Duodenal mucosa (tissue), 2 donors: ENCODE data around the gene PIK3CG.
"Not testable (repeated sequence)": the region's sequence is repeated elsewhere in the genome, so short reads cannot be mapped to it uniquely, and the experiment has no call there.

Experiments
- H3K27ac ChIP-seq: one replicate; pipeline ENCODE4 v1.7.0; 2013; ENCODE audit warnings: low read depth, low read length
- H3K27me3 ChIP-seq, 2 donors: one replicate each; pipeline ENCODE4 v1.7.0; 2013; ENCODE audit warnings: low read length in 2 of 2, control low read depth in 1 of 2; ENCODE audit not compliant: insufficient read depth in 2 of 2, control insufficient read depth in 1 of 2
- H3K36me3 ChIP-seq, 2 donors: one replicate each; pipeline ENCODE4 v1.7.0; 2013; ENCODE audit warnings: low read length in 2 of 2, control low read depth in 1 of 2; ENCODE audit not compliant: insufficient read depth in 2 of 2, control insufficient read depth in 1 of 2
- H3K4me1 ChIP-seq, 2 donors: one replicate each; pipeline ENCODE4 v1.7.0; 2013; ENCODE audit warnings: low read length in 2 of 2, control low read depth in 1 of 2; ENCODE audit not compliant: insufficient read depth in 2 of 2, control insufficient read depth in 1 of 2
- H3K4me3 ChIP-seq, 2 donors: one replicate each; pipeline ENCODE4 v1.7.0; 2013; ENCODE audit warnings: low read length in 2 of 2, low read depth in 1 of 2
- H3K9ac ChIP-seq, 2 donors: one replicate each; pipeline ENCODE4 v1.7.0; 2013; ENCODE audit warnings: low read length in 2 of 2, low read depth in 1 of 2
- H3K9me3 ChIP-seq, 2 donors: one replicate each; pipeline ENCODE4 v1.7.0; 2013; ENCODE audit warnings: low read length in 2 of 2, control low read depth in 1 of 2; ENCODE audit not compliant: control insufficient read depth in 1 of 2

PIK3CG gene

DNA sequence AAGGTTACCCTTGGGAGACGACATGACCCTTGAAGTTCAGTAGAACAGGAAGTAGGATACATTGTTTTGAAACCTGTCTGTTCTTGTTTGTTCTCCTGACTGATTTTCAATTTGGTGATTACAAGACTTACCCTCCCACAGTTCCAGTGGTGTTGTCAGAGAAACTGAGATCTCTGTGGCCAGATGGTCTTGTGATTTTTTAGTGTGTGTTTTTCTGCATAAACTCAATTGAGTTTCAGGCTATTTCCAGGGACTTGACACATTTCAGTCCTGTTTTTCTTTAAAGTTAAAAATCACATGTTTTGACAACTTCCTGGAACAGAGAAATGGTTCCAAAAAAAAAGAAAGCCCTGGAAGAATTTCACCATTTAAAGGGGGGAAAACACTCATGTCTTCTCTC, 22.3 kb downstream of the PIK3CG start:
- H3K9me3 ChIP-seq = no peaks in the 10 kb centered on the region
- H3K4me3 ChIP-seq = no peak overlapping the region
- no peak overlapping the region for H3K9ac ChIP-seq
- no peak overlapping the region for H3K27ac ChIP-seq
- H3K36me3 ChIP-seq = peaks cover 5 to 14% of the 10 kb centered on the region in 2 donors
- H3K27me3 ChIP-seq = no peaks in the 10 kb centered on the region
- H3K4me1 ChIP-seq = no peaks in the 10 kb centered on the region

DNA sequence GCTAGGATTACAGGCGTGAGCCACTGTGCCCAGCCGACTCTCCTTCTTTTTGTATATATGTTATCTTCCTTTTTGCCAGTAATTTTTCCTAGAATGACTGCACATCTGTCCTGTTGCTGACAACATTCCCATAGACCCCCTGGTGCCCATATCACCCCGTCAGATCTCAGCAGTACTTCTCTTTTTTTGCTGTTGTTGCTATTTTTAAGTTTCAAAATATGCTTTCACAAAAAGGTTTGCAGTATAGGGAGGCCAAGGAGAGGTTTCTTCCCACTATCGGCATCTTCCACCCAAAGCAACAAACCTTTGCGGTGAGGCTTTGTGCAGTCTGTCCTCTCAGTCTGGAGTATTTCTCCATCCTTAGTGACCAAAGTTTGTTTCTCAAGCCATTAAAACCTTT, 23.1 kb downstream of the PIK3CG start:
- Histone ChIP-seq H3K4me1 (no peaks in the 10 kb centered on the region), H3K9ac (no peak overlapping the region), H3K9me3 (no peaks in the 10 kb centered on the region), H3K4me3 (no peak overlapping the region), H3K27ac (no peak overlapping the region), H3K27me3 (no peaks in the 10 kb centered on the region), H3K36me3 (peaks cover 5 to 15% of the 10 kb centered on the region in 2 donors)

DNA sequence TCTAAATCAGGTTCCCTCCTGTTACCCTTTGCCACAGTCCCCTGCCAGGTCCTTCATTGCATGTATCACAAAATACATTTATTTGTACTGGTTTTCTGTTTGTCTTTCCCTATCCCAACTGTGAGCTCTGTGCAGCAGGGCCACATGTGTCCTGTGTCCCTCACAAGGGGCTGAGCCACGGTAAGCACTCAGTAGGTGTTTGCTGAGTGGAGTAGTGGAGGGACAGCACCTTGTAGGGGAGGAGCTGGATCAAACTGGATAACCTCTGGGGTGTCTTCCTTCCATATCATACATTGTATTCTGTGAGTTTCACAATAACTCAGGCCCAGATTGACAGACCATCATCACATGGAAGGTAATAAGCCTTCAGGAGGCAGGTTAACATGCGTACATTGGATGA, 25.9 kb downstream of the PIK3CG start:
- Histone ChIP-seq H3K4me3 (no peak overlapping the region), H3K27ac (no peak overlapping the region), H3K27me3 (no peaks in the 10 kb centered on the region), H3K9me3 (no peaks in the 10 kb centered on the region), H3K4me1 (peaks cover 0 to 3% of the 10 kb centered on the region in 2 donors), H3K9ac (no peak overlapping the region), H3K36me3 (peaks cover 0 to 15% of the 10 kb centered on the region in 2 donors)

DNA sequence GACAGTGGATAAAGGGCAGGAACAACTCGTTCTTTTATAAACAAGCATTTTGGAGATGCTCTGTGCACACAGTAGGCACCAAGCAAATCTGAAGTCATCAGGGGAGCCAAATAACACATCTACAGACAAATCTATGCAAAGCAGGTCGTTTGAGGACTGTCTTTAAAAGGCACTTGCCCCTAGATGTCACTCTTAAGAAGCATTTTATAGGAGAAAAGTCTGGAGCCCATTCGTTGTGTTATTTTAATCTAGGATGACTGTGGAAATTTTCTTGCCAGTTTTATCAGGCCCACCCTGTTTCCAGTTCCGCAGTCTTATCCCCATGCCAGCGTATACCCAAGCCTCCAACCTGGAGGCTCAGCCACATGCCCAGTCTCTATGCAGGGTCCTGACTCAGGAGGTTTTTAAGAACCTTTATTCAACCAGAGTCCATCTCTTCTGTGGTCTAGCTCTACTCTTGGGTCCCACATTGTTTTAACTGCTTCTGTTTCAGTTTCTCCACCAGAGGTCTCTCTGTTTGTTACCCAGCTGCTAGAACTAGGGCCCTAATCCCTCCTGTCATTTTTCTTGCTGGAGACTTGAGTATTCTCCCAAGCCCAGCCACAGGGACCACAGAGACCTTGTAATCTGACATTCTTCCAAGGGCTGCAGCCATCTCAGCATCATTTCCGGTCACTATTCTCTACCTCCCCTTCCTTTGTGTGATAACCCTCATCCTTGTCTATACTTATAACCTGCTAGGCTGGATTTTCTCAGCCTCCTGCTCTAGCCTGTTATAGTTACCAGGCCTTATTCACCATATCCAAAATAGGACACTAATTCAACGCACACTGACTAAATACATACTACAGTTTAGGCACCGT, 26.7 kb downstream of the PIK3CG start:
- Histone ChIP-seq H3K4me3 (no peak overlapping the region), H3K27me3 (no peaks in the 10 kb centered on the region), H3K36me3 (peaks cover 0 to 15% of the 10 kb centered on the region in 2 donors), H3K27ac (no peak overlapping the region), H3K9me3 (no peaks in the 10 kb centered on the region), H3K4me1 (peaks cover 0 to 3% of the 10 kb centered on the region in 2 donors), H3K9ac (no peak overlapping the region)

DNA sequence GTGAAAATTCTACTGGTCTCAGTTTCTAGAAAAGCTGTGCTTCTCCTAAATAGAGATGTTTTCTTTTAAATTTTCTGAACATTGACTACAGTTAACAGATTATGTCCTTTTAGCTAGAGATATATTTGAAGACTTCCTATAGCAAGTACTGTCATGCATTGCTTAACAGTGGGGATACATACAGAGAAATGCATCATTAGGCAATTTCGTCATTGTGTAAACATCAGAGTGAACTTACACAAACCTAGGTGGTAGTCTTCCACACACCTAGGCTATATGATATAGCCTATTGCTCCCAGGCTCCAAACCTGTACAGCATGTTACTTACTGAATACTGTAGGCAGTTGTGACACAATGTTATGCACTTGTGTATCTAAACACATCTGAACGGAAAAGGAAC, 28.5 kb downstream of the PIK3CG start:
- no peak overlapping the region for H3K4me3 ChIP-seq

DNA sequence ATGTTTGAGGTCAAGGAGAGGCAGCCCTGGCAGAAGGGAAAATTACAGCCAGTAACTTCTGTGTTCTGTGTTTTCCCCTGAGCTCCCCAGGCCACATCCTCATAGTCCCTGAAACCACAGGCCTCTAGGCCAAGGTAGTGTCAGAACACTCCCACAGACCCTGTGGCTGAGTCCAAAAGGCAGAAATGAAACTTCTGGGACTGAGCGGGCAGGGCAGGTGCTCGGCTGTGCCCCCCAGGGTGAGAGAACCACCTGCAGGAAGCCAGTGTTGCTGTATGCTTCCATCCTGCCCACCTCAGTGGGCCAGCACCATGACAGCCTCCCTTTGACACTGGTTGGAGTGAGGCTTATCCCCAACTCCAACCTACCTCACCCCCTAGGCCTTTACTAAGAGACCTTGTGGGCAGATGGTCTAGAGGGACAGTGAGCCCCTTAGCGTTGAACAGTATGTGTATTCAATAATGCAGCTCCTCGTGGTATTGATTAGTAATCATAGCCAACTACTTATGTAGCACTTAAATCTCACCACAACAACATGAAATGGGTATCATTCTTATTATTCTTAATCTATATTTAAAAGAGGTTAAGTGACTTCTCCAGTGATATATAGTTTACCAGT, 30.3 kb downstream of the PIK3CG start:
- Histone ChIP-seq H3K27ac (no peak overlapping the region), H3K27me3 (no peaks in the 10 kb centered on the region), H3K4me1 (peaks cover 0 to 3% of the 10 kb centered on the region in 2 donors), H3K4me3 (no peak overlapping the region), H3K36me3 (peaks cover 0 to 11% of the 10 kb centered on the region in 2 donors), H3K9me3 (no peaks in the 10 kb centered on the region), H3K9ac (no peak overlapping the region)

More for the DNA sequence above, 28.5 kb downstream of the PIK3CG start:
- no peaks in the 10 kb centered on the region for H3K27me3 ChIP-seq
- H3K27ac ChIP-seq = no peak overlapping the region
- H3K9me3 ChIP-seq = no peaks in the 10 kb centered on the region
- H3K9ac ChIP-seq = no peak overlapping the region
- peaks cover 0 to 12% of the 10 kb centered on the region in 2 donors for H3K36me3 ChIP-seq
- H3K4me1 ChIP-seq = peaks cover 0 to 3% of the 10 kb centered on the region in 2 donors

DNA sequence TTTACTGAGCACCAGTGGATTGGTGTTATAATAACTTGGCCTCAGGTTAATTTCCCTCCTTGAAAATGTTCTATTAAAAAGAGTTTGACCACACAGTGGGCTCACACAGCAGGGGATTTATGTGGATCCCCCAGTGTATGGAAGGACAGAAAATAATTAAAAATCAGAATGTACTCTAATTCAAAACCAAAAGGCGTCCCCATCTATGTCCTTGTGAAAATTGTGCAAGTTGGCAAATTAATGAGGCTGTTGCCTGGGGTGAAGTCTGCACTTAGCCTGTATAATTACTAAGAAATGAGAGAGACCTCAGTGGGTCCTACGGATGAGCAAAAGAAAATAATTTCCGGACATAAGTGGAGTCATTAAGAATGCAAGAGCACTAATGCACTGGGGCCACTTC, 31.1 kb downstream of the PIK3CG start:
- no peaks in the 10 kb centered on the region for H3K27me3 ChIP-seq
- H3K4me3 ChIP-seq = no peak overlapping the region
- no peaks in the 10 kb centered on the region for H3K9me3 ChIP-seq
- peaks cover 0 to 3% of the 10 kb centered on the region in 2 donors for H3K4me1 ChIP-seq
- H3K27ac ChIP-seq = no peak overlapping the region
- peaks cover 0 to 5% of the 10 kb centered on the region in 2 donors for H3K36me3 ChIP-seq
- no peak overlapping the region for H3K9ac ChIP-seq

DNA sequence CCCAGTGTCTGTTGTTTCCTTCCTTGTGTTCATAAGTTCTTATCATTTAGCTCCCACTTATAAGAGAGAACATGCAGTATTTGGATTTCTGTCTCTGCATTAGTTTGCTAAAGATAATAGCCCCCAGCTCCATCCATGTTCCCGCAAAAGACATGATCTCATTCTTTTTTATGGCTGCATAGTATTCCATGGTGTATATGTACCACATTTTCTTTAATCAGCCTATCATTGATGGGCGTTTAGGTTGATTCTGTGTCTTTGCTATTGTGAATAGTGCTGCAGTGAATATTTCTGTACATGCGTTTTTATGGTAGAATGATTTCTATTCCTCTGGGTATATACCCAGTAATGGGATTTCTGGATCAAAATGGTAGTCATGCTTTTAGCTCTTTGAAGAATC, 32.5 kb downstream of the PIK3CG start:
- not testable (repeated sequence) for H3K9me3 ChIP-seq, H3K27ac ChIP-seq, H3K27me3 ChIP-seq, H3K36me3 ChIP-seq, H3K4me3 ChIP-seq, H3K9ac ChIP-seq, H3K4me1 ChIP-seq

DNA sequence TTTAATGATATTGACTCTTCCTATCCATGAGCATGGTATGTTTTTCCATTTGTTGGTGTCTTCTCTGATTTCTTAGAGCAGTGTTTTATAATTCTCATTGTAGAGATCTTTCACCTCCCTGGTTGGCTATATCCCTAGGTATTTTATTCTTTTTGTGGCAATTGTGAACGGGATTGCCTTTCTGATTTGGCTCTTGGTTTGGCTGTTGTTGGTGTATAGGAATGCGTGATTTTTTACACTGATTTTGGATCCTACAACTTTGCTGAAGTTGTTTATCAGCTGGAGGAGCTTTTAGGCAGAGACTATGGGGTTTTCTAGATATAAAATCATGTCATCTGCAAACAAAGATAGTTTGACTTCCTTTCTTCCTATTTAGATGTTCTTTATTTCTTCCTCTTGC, 33.9 kb downstream of the PIK3CG start:
- not testable (repeated sequence) for H3K9me3 ChIP-seq, H3K4me1 ChIP-seq, H3K36me3 ChIP-seq, H3K4me3 ChIP-seq, H3K9ac ChIP-seq, H3K27me3 ChIP-seq, H3K27ac ChIP-seq

DNA sequence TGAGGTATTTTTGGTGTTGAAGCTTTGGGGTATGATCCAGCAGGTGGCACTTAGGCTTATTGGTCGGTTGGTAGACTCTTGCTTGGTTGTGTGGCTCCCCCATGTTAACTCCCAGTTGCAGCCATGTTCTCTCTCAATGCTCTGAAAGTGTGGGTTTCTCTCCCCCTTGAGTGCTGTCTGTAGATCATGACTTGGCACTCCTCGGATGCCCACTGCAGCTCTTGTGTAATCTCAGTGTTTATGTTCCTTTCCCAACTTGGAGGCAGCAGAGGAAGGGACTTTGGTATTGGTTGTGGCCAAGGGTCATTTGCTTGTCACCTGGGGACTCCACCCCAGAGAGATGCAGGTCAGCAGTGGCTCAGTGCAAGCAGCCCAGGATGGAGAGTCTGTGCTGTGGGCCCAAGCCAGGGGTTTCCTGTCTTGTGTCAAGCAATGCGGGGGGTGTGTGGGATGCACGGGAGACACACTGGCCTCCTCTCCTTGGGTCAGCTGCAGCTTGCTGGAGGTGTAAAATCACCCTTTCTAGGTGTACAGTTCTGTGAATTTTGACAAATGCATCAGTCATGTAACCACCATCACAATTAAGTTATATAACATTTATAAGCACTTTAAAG, 36.9 kb downstream of the PIK3CG start:
- Histone ChIP-seq H3K4me1 (no peaks in the 10 kb centered on the region), H3K4me3 (no peak overlapping the region), H3K9me3 (no peaks in the 10 kb centered on the region), H3K9ac (no peak overlapping the region), H3K36me3 (no peaks in the 10 kb centered on the region), H3K27me3 (no peaks in the 10 kb centered on the region), H3K27ac (no peak overlapping the region)
